Measurements from ENCODE around the gene PIK3C3.

- TF ChIP-seq, protein P1, sequence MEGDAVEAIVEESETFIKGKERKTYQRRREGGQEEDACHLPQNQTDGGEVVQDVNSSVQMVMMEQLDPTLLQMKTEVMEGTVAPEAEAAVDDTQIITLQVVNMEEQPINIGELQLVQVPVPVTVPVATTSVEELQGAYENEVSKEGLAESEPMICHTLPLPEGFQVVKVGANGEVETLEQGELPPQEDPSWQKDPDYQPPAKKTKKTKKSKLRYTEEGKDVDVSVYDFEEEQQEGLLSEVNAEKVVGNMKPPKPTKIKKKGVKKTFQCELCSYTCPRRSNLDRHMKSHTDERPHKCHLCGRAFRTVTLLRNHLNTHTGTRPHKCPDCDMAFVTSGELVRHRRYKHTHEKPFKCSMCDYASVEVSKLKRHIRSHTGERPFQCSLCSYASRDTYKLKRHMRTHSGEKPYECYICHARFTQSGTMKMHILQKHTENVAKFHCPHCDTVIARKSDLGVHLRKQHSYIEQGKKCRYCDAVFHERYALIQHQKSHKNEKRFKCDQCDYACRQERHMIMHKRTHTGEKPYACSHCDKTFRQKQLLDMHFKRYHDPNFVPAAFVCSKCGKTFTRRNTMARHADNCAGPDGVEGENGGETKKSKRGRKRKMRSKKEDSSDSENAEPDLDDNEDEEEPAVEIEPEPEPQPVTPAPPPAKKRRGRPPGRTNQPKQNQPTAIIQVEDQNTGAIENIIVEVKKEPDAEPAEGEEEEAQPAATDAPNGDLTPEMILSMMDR (IDR thresholded peaks at IDR 0.05; ENCODE audit: insufficient read depth, low read length, poor library complexity, severe bottlenecking), result no peak
- no peak for TF ChIP-seq EZH2phosphoT487 (conservative IDR thresholded peaks at IDR 0.05; ENCODE audit: low read length)
Observed at GRCh38 chr18:41992703-41993102, 37.7 kb downstream of the PIK3C3 start.
